ENCODE data around the gene JHY.

- TF ChIP-seq CTCF (IDR thresholded peaks at IDR 0.05; ENCODE audit: insufficient read depth, low read length) (no peak), SPI1 (IDR thresholded peaks at IDR 0.05; ENCODE audit: borderline replicate concordance, low read depth) (no peak)
These were observed 55.4 kb downstream of the JHY start for GRCh38 chr11:122937983-122938382.

Data from HL-60 (cell line).